Trophoblast cell (in vitro differentiated cells and primary cell): ENCODE results near the gene SLC22A6.
A peak's percentile ranks its signal among the peaks of the same experiment; 100 is the strongest.
"Not testable (repeated sequence)": the region's sequence is repeated elsewhere in the genome, so short reads cannot be mapped to it uniquely, and the experiment has no call there.

ENCODE experiments used
- DNase-seq, 2 donors: peaks; one replicate each; pipeline ENCODE4 v3.0.0-alpha.2; 2016
- H2AFZ ChIP-seq: 2 replicates; pipeline ENCODE4 v1.6.1; 2013; ENCODE audit warnings: low read length, moderate library complexity, mild to moderate bottlenecking; ENCODE audit not compliant: insufficient read depth, poor library complexity
- H2AK5ac ChIP-seq: 2 replicates; pipeline ENCODE4 v1.6.1; 2013; ENCODE audit warnings: mild to moderate bottlenecking, low read length
- H2BK120ac ChIP-seq: 2 replicates; pipeline ENCODE4 v1.6.1; 2013; ENCODE audit warnings: low read length, mild to moderate bottlenecking, moderate library complexity; ENCODE audit not compliant: insufficient read depth, poor library complexity
- H2BK12ac ChIP-seq: 2 replicates; pipeline ENCODE4 v1.6.1; 2013; ENCODE audit warnings: mild to moderate bottlenecking, low read length, moderate library complexity
- H2BK5ac ChIP-seq: 2 replicates; pipeline ENCODE4 v1.6.1; 2013; ENCODE audit warnings: low read length, low read depth, moderate library complexity, mild to moderate bottlenecking; ENCODE audit not compliant: poor library complexity
- H3K14ac ChIP-seq: 2 replicates; pipeline ENCODE4 v1.6.1; 2013; ENCODE audit warnings: mild to moderate bottlenecking, low read length
- H3K18ac ChIP-seq: 2 replicates; pipeline ENCODE4 v1.6.1; 2013; ENCODE audit warnings: mild to moderate bottlenecking, low read length
- H3K23ac ChIP-seq: 2 replicates; pipeline ENCODE4 v1.6.1; 2013; ENCODE audit warnings: low read length
- H3K27ac ChIP-seq: 2 replicates; pipeline ENCODE4 v1.5.1; 2013; ENCODE audit warnings: low read depth, mild to moderate bottlenecking, inconsistent platforms, low read length, moderate library complexity
- H3K27me3 ChIP-seq: 2 replicates; pipeline ENCODE4 v1.6.1; 2013; ENCODE audit warnings: inconsistent platforms, mild to moderate bottlenecking, low read length, moderate library complexity; ENCODE audit not compliant: insufficient read depth
- H3K36me3 ChIP-seq, 2 experiments: 1 replicate in 1 of 2; 2 replicates in 1 of 2; pipeline ENCODE4 v1.6.1; 2013; ENCODE audit warnings: low read length in 2 of 2, mild to moderate bottlenecking in 2 of 2, moderate library complexity in 1 of 2; ENCODE audit not compliant: insufficient read depth in 2 of 2, control insufficient read depth in 1 of 2
- H3K4ac ChIP-seq: 2 replicates; pipeline ENCODE4 v1.6.1; 2013; ENCODE audit warnings: low read depth, mild to moderate bottlenecking, low read length, moderate library complexity
- H3K4me1 ChIP-seq, 2 experiments: 1 replicate in 1 of 2; 2 replicates in 1 of 2; pipeline ENCODE4 v1.6.1; 2013; ENCODE audit warnings: low read length in 2 of 2, mild to moderate bottlenecking in 2 of 2, moderate library complexity in 1 of 2; ENCODE audit not compliant: insufficient read depth in 2 of 2, control insufficient read depth in 1 of 2
- H3K4me2 ChIP-seq: 2 replicates; pipeline ENCODE4 v1.6.1; 2013; ENCODE audit warnings: inconsistent platforms, mild to moderate bottlenecking, low read length, moderate library complexity
- H3K4me3 ChIP-seq: 2 replicates; pipeline ENCODE4 v1.5.1; 2013; ENCODE audit warnings: mild to moderate bottlenecking, low read depth, low read length, inconsistent platforms
- H3K79me1 ChIP-seq: one replicate; pipeline ENCODE4 v1.6.1; 2013; ENCODE audit warnings: low read length
- H3K79me2 ChIP-seq: 2 replicates; pipeline ENCODE4 v1.6.1; 2013; ENCODE audit warnings: low read length, mild to moderate bottlenecking; ENCODE audit not compliant: control insufficient read depth, insufficient read depth, poor library complexity
- H3K9ac ChIP-seq: 2 replicates; pipeline ENCODE4 v1.6.1; 2013; ENCODE audit warnings: mild to moderate bottlenecking, low read length
- H3K9me3 ChIP-seq: 2 replicates; pipeline ENCODE4 v1.6.1; 2013; ENCODE audit warnings: low read depth, mild to moderate bottlenecking, control low read depth, inconsistent platforms, low read length; ENCODE audit not compliant: insufficient read depth
- H4K12ac ChIP-seq: 2 replicates; pipeline ENCODE4 v1.6.1; 2013; ENCODE audit warnings: low read depth, mild to moderate bottlenecking, low read length, moderate library complexity
- H4K8ac ChIP-seq: 2 replicates; pipeline ENCODE4 v1.6.1; 2013; ENCODE audit warnings: low read depth, mild to moderate bottlenecking, low read length, moderate library complexity
- H4K91ac ChIP-seq: one replicate; pipeline ENCODE4 v1.6.1; 2013; ENCODE audit warnings: low read depth, mild to moderate bottlenecking, low read length, moderate library complexity
- WGBS: extraction: QIAGEN DNeasy Blood & Tissue Kit; methylation state at CpG from one replicate; pipeline ENCODE4 v1.1.7; 2013; ENCODE audit warnings: missing lambda C conversion rate; ENCODE audit not compliant: insufficient read length, insufficient coverage; ENCODE audit errors: extremely low coverage; 5-methylcytosine and 5-hydroxymethylcytosine counted together

The SLC22A6 gene

DNA sequence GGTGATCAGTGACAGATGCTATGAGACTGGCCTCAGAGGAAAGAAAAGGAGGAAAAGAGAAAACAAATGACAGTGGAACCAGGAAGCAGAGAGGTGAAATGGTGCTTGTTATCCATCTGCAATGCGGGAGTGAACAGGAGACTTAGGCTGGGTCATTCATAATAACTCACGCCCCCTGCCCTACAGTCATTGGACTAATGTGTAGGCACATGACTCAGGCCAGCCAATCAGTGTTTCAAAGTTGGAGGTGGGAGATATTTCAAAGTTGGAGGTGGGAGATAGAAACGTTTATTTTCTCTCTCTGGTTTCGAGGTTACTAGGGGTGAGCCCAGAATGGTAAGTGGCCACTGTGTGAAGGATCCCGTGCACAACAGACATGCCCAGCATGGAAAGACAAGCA, 30.3 kb downstream of the SLC22A6 start:
- H3K23ac ChIP-seq = no peak overlapping the region
- H3K27me3 ChIP-seq = no peaks in the 10 kb centered on the region
- H3K14ac ChIP-seq = no peak overlapping the region
- no peak overlapping the region for H4K8ac ChIP-seq
- no peak overlapping the region for H2AK5ac ChIP-seq
- H3K18ac ChIP-seq = no peak overlapping the region
- H2BK120ac ChIP-seq = no peak overlapping the region
- H3K27ac ChIP-seq = no peak overlapping the region
- no CpG with 5 or more reads among the region's 5 CpGs for WGBS
- no peak overlapping the region for H3K4me3 ChIP-seq
- no peak overlapping the region for H4K91ac ChIP-seq
- no peaks in the 10 kb centered on the region for H3K79me1 ChIP-seq
- peak in 1 of 2 donors; percentile 27 for DNase-seq
- H3K4ac ChIP-seq = no peak overlapping the region
- no peaks in the 10 kb centered on the region for H3K4me1 ChIP-seq
- no peaks in the 10 kb centered on the region for H3K36me3 ChIP-seq
- no peak overlapping the region for H3K9ac ChIP-seq
- H4K12ac ChIP-seq = no peak overlapping the region
- no peaks in the 10 kb centered on the region for H3K9me3 ChIP-seq
- no peak overlapping the region for H3K4me2 ChIP-seq
- no peak overlapping the region for H2AFZ ChIP-seq
- no peaks in the 10 kb centered on the region for H3K79me2 ChIP-seq
- no peak overlapping the region for H2BK5ac ChIP-seq
- H2BK12ac ChIP-seq = no peak overlapping the region

DNA sequence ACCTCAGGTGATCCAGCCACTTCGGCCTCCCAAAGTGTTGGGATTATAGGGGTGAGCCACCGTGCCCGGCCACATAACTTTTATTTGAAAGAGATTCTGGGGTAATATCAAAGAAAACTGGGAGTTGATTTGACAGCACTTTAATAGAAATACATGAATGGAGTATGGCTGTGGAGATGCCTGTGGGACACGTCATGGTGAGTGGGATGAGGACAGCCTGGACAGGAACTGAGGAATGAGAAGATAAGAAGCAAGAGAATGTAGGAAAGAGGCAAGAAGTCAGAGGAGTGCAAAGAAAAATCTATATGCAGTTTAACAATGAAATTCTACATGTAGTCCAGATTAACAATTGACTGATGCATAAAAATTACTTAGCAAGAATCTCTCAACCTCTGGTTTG, 31.0 kb downstream of the SLC22A6 start:
- no peaks in the 10 kb centered on the region for H3K9me3 ChIP-seq
- no peak overlapping the region for H3K4me2 ChIP-seq
- no peak overlapping the region for H3K9ac ChIP-seq
- H3K23ac ChIP-seq = no peak overlapping the region
- H2AFZ ChIP-seq = no peak overlapping the region
- no peaks in the 10 kb centered on the region for H3K79me2 ChIP-seq
- H3K27me3 ChIP-seq = no peaks in the 10 kb centered on the region
- H4K8ac ChIP-seq = no peak overlapping the region
- WGBS = no CpG with 5 or more reads among the region's 4 CpGs
- no peak overlapping the region for H2BK120ac ChIP-seq
- H3K27ac ChIP-seq = no peak overlapping the region
- H3K36me3 ChIP-seq = no peaks in the 10 kb centered on the region
- H2BK12ac ChIP-seq = no peak overlapping the region
- DNase-seq = peak; percentile 35 to 68
- H3K4ac ChIP-seq = no peak overlapping the region
- H4K91ac ChIP-seq = no peak overlapping the region
- no peak overlapping the region for H3K18ac ChIP-seq
- H3K4me1 ChIP-seq = no peaks in the 10 kb centered on the region
- no peaks in the 10 kb centered on the region for H3K79me1 ChIP-seq
- H2BK5ac ChIP-seq = no peak overlapping the region
- no peak overlapping the region for H3K4me3 ChIP-seq
- H4K12ac ChIP-seq = no peak overlapping the region
- no peak overlapping the region for H3K14ac ChIP-seq
- no peak overlapping the region for H2AK5ac ChIP-seq

DNA sequence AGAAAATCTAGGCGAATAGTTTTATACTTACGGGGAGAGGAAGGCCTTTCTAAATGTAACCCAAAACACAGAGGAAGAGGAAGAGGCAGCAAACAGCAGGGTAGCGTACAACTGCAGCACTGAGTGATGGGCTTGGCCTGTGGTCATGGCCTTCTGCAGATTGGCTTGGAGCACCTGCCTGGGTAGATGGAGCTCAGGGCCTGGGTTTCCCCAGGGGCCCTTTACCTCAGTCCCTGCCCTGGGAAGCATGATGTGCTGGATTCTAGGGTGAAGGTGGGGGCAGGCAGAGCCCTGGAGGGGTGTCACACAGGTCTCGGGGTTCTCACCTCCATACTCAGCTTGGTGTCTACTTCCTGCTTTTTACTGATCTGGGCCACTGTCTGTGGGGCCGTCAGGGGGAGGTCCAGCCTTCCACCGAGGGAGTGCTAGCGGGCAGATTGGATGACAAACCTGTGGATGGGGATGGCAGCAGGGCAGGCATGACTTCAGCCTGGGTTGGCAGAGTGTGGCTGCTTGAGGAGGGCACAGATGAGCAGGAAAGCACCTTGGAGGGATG, 35.9 kb downstream of the SLC22A6 start:
- H4K91ac ChIP-seq = no peak overlapping the region
- no peak overlapping the region for H2BK120ac ChIP-seq
- H3K4me1 ChIP-seq = no peaks in the 10 kb centered on the region
- H3K4me3 ChIP-seq = no peak overlapping the region
- H3K27me3 ChIP-seq = no peaks in the 10 kb centered on the region
- H3K18ac ChIP-seq = no peak overlapping the region
- no peak overlapping the region for H2AFZ ChIP-seq
- no peak overlapping the region for H2BK5ac ChIP-seq
- H3K9me3 ChIP-seq = no peaks in the 10 kb centered on the region
- H2BK12ac ChIP-seq = no peak overlapping the region
- H4K8ac ChIP-seq = no peak overlapping the region
- no peak overlapping the region for H3K4me2 ChIP-seq
- no peak overlapping the region for H3K14ac ChIP-seq
- H3K4ac ChIP-seq = no peak overlapping the region
- no peak overlapping the region for H3K9ac ChIP-seq
- no peak overlapping the region for H4K12ac ChIP-seq
- no peak for DNase-seq
- H2AK5ac ChIP-seq = no peak overlapping the region
- H3K79me2 ChIP-seq = no peaks in the 10 kb centered on the region
- no CpG with 5 or more reads among the region's 7 CpGs for WGBS
- H3K79me1 ChIP-seq = no peaks in the 10 kb centered on the region
- no peaks in the 10 kb centered on the region for H3K36me3 ChIP-seq
- no peak overlapping the region for H3K27ac ChIP-seq
- H3K23ac ChIP-seq = no peak overlapping the region

DNA sequence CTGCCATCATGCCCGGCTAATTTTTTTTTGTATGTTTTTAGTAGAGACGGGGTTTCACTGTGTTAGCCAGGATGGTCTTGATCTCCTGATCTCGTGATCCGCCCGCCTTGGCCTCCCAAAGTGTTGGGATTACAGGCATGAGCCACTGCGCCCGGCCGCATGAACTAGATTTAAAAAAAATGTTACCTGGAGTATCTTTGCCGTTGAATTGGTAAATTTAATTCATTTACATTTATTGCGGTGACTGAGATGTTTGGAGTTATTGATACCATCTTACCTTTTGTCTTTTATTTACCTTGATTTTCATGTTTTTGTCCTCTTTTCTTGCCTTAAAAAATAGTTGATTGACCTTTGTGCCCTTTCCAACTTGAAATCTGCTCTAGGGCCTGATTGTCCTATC, 39.2 kb downstream of the SLC22A6 start:
- not testable (repeated sequence) for H3K4me2 ChIP-seq, H4K8ac ChIP-seq, H2BK5ac ChIP-seq, H2AK5ac ChIP-seq, H3K9me3 ChIP-seq, H3K4me3 ChIP-seq, H2BK120ac ChIP-seq, H3K27ac ChIP-seq, H4K91ac ChIP-seq, H4K12ac ChIP-seq, H3K18ac ChIP-seq, H3K14ac ChIP-seq, H2AFZ ChIP-seq, H3K9ac ChIP-seq, H2BK12ac ChIP-seq, DNase-seq, H3K4me1 ChIP-seq, H3K23ac ChIP-seq, H3K27me3 ChIP-seq, H3K79me2 ChIP-seq, H3K4ac ChIP-seq, H3K36me3 ChIP-seq, H3K79me1 ChIP-seq
- no CpG with 5 or more reads among the region's 10 CpGs for WGBS
